Activated CD4-positive, CD25-positive, alpha-beta regulatory T cell (primary cell): ENCODE results near the gene TMSB15A.
"Not testable (repeated sequence)": the region's sequence is repeated elsewhere in the genome, so short reads cannot be mapped to it uniquely, and the experiment has no call there.

Experiments used
- DNase-seq, 4 experiments: peaks; one replicate each; lab custom pipeline; 2025; lab: John Stamatoyannopoulos, UW

Gene TMSB15A

GRCh38 chrX:102515975-102516941 is at the start of gene TMSB15A:
TSS of gene TMSB15A (minus strand) at chrX:102516739.
- peak; percentile 0 to 19 (median 1) for DNase-seq

- no peak for DNase-seq
These were observed 44.0 kb upstream of the TMSB15A start for GRCh38 chrX:102560423-102561068.

GRCh38 chrX:102558607-102559006 is 42.1 kb upstream of the TMSB15A start:
- no peak for DNase-seq

GRCh38 chrX:102548231-102548630 is 31.7 kb upstream of the TMSB15A start:
- no peak for DNase-seq

GRCh38 chrX:102546828-102547493 is 30.4 kb upstream of the TMSB15A start:
- no peak for DNase-seq

GRCh38 chrX:102546175-102546574 is 29.6 kb upstream of the TMSB15A start:
- DNase-seq, result not testable (repeated sequence)

- no peak for DNase-seq
These were observed 19.4 kb upstream of the TMSB15A start for GRCh38 chrX:102535958-102536357.

- no peak for DNase-seq
These were observed 787 bp upstream of the TMSB15A start for GRCh38 chrX:102517326-102517725.

GRCh38 chrX:102514536-102514935 is 2.0 kb downstream of the TMSB15A start:
- no peak for DNase-seq

GRCh38 chrX:102498732-102499131 is 17.8 kb downstream of the TMSB15A start:
- DNase-seq, result no peak

GRCh38 chrX:102491766-102492165 is 24.8 kb downstream of the TMSB15A start:
- DNase-seq, result no peak

GRCh38 chrX:102478765-102479164 is 37.8 kb downstream of the TMSB15A start:
- DNase-seq, result not testable (repeated sequence)

GRCh38 chrX:102471762-102472220 is 44.7 kb downstream of the TMSB15A start, which contains the start of gene TCP11X2:
TSS of gene TCP11X2 (minus strand) at chrX:102471812.
- not testable (repeated sequence) for DNase-seq

- DNase-seq, result not testable (repeated sequence)
These were observed 46.3 kb downstream of the TMSB15A start for GRCh38 chrX:102470215-102470614.
